ENCODE measurements around the gene ADGRG4. TPM values are rescaled to one million over a fixed set of nuclear protein-coding genes. Genes with fewer than 3 reads are reported as not detected.
"Not testable (repeated sequence)": the region's sequence is repeated elsewhere in the genome, so short reads cannot be mapped to it uniquely, and the experiment has no call there.

The ADGRG4 gene
- total RNA-seq: 1 to 10 TPM in 1 of 2 donors, under 1 TPM in 1; 0.32 to 1.5 TPM
- polyA plus RNA-seq: not detected
- long read RNA-seq, donor 1, partial matches to known transcripts: 1 of 1 reads
- long read RNA-seq, donor 1, other reads (novel, unspliced or antisense): 0 of 1 reads
- long read RNA-seq, donor 2, partial matches to known transcripts: 0 of 2 reads
- long read RNA-seq, donor 2, other reads (novel, unspliced or antisense): 2 of 2 reads

DNA sequence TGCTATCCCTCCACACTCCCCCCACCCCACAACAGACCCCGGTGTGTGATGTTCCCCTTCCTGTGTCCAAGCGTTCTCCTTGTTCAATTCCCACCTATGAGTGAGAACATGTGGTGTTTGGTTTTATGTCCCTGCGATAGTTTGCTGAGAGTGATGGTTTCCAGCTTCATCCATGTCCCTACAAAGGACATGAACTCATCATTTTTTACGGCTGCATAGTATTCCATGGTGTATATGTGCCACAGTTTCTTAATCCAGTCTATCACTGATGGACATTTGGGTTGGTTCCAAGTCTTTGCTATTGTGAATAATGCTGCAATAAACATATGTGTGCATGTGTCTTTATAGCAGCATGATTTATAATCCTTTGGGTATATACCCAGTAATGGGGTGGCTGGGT lies at the start of gene ADGRG4:
Gene ADGRG4 (plus strand): TSS at position 243 of the 400 bp plus-strand sequence. CDS start 7,815 bp downstream, outside the sequence.
- H3K4me1 ChIP-seq (ENCODE audit: control insufficient read depth in 1 of 2, insufficient read depth in 2 of 2, low read length in 2 of 2); H3K9me3 ChIP-seq (ENCODE audit: control insufficient read depth, low read length); H3K27ac ChIP-seq (ENCODE audit: low read depth in 1 of 2, low read length in 2 of 2); intact Hi-C loops (cut with DNase I); DNase-seq; ATAC-seq (ENCODE audit: low FRiP score); H3K4me3 ChIP-seq (ENCODE audit: low read length in 2 of 2); H3K36me3 ChIP-seq (ENCODE audit: control insufficient read depth in 1 of 2, insufficient read depth in 2 of 2, low read length in 1 of 2); H3K27me3 ChIP-seq (ENCODE audit: control insufficient read depth in 1 of 2, insufficient read depth in 2 of 2, low read length in 1 of 2): not testable (repeated sequence)
- WGBS, 2 donors: 90 to 93% methylated on average over 4 of the region's 4 CpGs

DNA sequence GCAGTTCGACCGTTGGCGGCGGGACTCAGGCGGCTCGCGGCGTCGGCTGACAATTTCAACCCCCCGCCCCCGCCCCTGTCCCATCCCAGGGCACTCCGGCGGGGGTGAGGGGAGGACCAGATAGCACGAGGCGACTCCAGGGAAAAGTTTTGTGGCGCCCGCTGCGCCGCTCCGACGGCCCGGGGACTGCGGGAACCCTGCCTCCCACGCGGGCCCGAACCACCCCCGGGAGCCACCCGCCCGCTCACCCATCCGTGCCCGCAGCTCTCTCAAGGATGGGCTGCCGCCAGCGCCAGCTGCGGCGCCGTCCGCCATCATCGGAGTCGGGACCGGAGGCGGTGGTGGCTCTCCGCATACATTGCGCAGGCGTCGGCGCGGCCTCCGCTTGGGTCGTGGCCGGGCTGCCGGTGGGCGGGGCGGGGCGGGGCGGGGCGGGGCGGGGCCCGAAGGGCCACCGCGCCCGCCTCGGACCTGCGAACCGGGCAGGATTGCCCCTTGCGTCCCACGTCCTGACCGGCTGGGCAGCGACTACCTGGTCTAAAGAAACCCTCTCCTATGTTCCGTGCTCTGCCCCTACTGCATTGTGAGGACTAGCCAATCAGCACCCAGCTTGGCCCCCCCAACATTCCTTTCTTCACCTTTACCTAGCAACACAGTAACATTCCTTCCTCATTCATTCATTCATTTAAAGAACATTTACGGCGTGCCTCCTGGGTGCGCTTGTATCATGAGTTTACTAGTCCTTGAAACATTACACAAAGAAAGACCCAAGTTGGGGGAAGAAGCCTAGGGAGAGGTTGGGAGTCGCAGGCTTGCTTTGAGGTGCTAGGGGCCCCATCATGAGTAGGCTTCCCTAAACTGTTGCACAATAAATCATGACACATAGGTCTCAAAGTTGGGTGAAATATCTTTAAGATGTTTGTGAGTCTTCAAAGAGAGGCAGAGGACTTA lies 49.4 kb upstream of the ADGRG4 start, which contains the start of gene MAP7D3:
Gene MAP7D3 (minus strand): TSS at position 360 of the 951 bp plus-strand sequence. CDS start 42 bp downstream, at position 318.
- intact Hi-C loops (cut with DNase I): loop anchor here in 1 of 2 donors (5.0 kb wide), 1 partner anchor 84 kb away; no protein-coding TSS in a partner anchor
- H3K4me3 ChIP-seq (ENCODE audit: low read length in 2 of 2): peak within 1 kb of the TSS; percentile 69 to 84
- DNase-seq (peak; percentile 70 to 88), ATAC-seq (ENCODE audit: low FRiP score) (peak; percentile 80)
- H3K4me1 ChIP-seq (ENCODE audit: control insufficient read depth in 1 of 2, insufficient read depth in 2 of 2, low read length in 2 of 2): no peaks in the 10 kb centered on the region
- no peaks in the 10 kb centered on the region for H3K27me3 ChIP-seq (ENCODE audit: control insufficient read depth in 1 of 2, insufficient read depth in 2 of 2, low read length in 1 of 2)
- no peaks in the 10 kb centered on the region for H3K9me3 ChIP-seq (ENCODE audit: control insufficient read depth, low read length)
- WGBS, 2 donors: 2 to 20% methylated on average over 44 to 73 of the region's 73 CpGs
- peak within 1 kb of the TSS; percentile 51 to 79 for H3K27ac ChIP-seq (ENCODE audit: low read depth in 1 of 2, low read length in 2 of 2)
- no peaks in the 10 kb centered on the region for H3K36me3 ChIP-seq (ENCODE audit: control insufficient read depth in 1 of 2, insufficient read depth in 2 of 2, low read length in 1 of 2)

GRCh38 chrX:136255541-136255940 lies 45.2 kb upstream of the ADGRG4 start:
- Histone ChIP-seq H3K4me3 (ENCODE audit: low read length in 2 of 2) (no peak overlapping the region), H3K27me3 (ENCODE audit: control insufficient read depth in 1 of 2, insufficient read depth in 2 of 2, low read length in 1 of 2) (no peaks in the 10 kb centered on the region), H3K36me3 (ENCODE audit: control insufficient read depth in 1 of 2, insufficient read depth in 2 of 2, low read length in 1 of 2) (no peaks in the 10 kb centered on the region), H3K4me1 (ENCODE audit: control insufficient read depth in 1 of 2, insufficient read depth in 2 of 2, low read length in 2 of 2) (no peaks in the 10 kb centered on the region), H3K27ac (ENCODE audit: low read depth in 1 of 2, low read length in 2 of 2) (peak overlapping the region; percentile 61 to 68), H3K9me3 (ENCODE audit: control insufficient read depth, low read length) (no peaks in the 10 kb centered on the region)
- WGBS, 2 donors: 9 to 23% methylated on average over 5 of the region's 5 CpGs
- intact Hi-C loops (cut with DNase I): loop anchor here in 1 of 2 donors (5.0 kb wide), 1 partner anchor 48 kb away; no protein-coding TSS in a partner anchor
- DNase-seq (no peak), ATAC-seq (ENCODE audit: low FRiP score) (peak; percentile 58)

DNA sequence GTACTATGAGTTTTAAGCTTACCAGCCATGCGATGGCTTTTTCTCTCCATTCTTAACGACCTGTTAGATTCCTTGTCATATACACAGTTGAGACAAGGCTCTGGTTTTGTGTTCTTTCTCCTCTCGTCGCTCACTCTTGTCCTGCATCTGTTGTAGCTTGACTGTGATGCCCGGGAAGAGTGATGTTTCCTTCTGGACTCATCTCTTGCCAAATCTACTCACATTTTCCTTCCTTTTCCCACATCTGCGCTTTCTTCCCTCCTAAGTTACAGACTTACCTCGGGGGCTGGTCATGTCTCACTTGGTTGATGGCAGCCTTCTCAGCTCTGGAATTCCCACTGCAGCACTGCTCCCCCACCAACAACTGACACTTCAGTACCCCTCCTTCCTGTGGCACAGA lies 44.7 kb upstream of the ADGRG4 start:
- Histone ChIP-seq H3K27me3 (ENCODE audit: control insufficient read depth in 1 of 2, insufficient read depth in 2 of 2, low read length in 1 of 2) (no peaks in the 10 kb centered on the region), H3K9me3 (ENCODE audit: control insufficient read depth, low read length) (no peaks in the 10 kb centered on the region), H3K4me1 (ENCODE audit: control insufficient read depth in 1 of 2, insufficient read depth in 2 of 2, low read length in 2 of 2) (no peaks in the 10 kb centered on the region), H3K4me3 (ENCODE audit: low read length in 2 of 2) (no peak overlapping the region), H3K27ac (ENCODE audit: low read depth in 1 of 2, low read length in 2 of 2) (peak overlapping the region; percentile 61 to 79), H3K36me3 (ENCODE audit: control insufficient read depth in 1 of 2, insufficient read depth in 2 of 2, low read length in 1 of 2) (no peaks in the 10 kb centered on the region)
- DNase-seq (no peak), ATAC-seq (ENCODE audit: low FRiP score) (peak; percentile 10)
- intact Hi-C loops (cut with DNase I): loop anchor here in 1 of 2 donors (5.0 kb wide), 1 partner anchor 49 kb away; no protein-coding TSS in a partner anchor
- 6 to 29% methylated on average over 7 of the region's 7 CpGs for WGBS, 2 donors

- H3K27ac ChIP-seq (ENCODE audit: low read depth in 1 of 2, low read length in 2 of 2): peak overlapping the region; percentile 72 to 77
- DNase-seq (no peak), ATAC-seq (ENCODE audit: low FRiP score) (no peak)
- H3K9me3 ChIP-seq (ENCODE audit: control insufficient read depth, low read length): no peaks in the 10 kb centered on the region
- intact Hi-C loops (cut with DNase I): loop anchor here in 1 of 2 donors (5.0 kb wide), 1 partner anchor 52 kb away; no protein-coding TSS in a partner anchor
- H3K36me3 ChIP-seq (ENCODE audit: control insufficient read depth in 1 of 2, insufficient read depth in 2 of 2, low read length in 1 of 2): no peaks in the 10 kb centered on the region
- H3K27me3 ChIP-seq (ENCODE audit: control insufficient read depth in 1 of 2, insufficient read depth in 2 of 2, low read length in 1 of 2): no peaks in the 10 kb centered on the region
- no peak overlapping the region for H3K4me3 ChIP-seq (ENCODE audit: low read length in 2 of 2)
- 32 to 35% methylated on average over 1 of the region's 1 CpG for WGBS, 2 donors
- H3K4me1 ChIP-seq (ENCODE audit: control insufficient read depth in 1 of 2, insufficient read depth in 2 of 2, low read length in 2 of 2): no peaks in the 10 kb centered on the region
Measured at GRCh38 chrX:136258951-136259350, 41.8 kb upstream of the ADGRG4 start.

DNA sequence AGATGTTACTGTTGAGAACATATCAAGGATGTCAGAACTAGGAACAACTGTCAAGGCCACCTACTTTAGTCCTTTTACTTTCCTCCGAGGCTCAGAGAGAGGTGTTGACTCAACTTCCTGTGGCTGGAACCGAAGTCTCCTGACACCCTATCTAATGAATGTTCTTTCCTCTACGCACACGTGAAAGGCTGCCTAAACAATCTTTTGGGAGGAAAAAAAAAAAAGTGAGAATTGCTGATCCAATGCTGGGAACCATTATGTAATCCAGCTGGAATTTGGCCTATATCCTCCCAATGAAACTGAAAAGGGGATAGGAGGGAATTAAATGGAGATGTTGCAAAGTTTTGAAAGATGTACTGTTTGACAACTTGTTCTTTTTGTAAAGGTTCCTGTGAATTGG lies 41.2 kb upstream of the ADGRG4 start:
- 2 to 9% methylated on average over 4 of the region's 4 CpGs for WGBS, 2 donors
- Histone ChIP-seq H3K27me3 (ENCODE audit: control insufficient read depth in 1 of 2, insufficient read depth in 2 of 2, low read length in 1 of 2) (no peaks in the 10 kb centered on the region), H3K9me3 (ENCODE audit: control insufficient read depth, low read length) (no peaks in the 10 kb centered on the region), H3K4me1 (ENCODE audit: control insufficient read depth in 1 of 2, insufficient read depth in 2 of 2, low read length in 2 of 2) (no peaks in the 10 kb centered on the region), H3K36me3 (ENCODE audit: control insufficient read depth in 1 of 2, insufficient read depth in 2 of 2, low read length in 1 of 2) (no peaks in the 10 kb centered on the region), H3K27ac (ENCODE audit: low read depth in 1 of 2, low read length in 2 of 2) (peak overlapping the region in 1 of 2 donors; percentile 96), H3K4me3 (ENCODE audit: low read length in 2 of 2) (no peak overlapping the region)
- DNase-seq (no peak), ATAC-seq (ENCODE audit: low FRiP score) (peak; percentile 45)
- intact Hi-C loops (cut with DNase I): loop anchor here in 1 of 2 donors (5.0 kb wide), 1 partner anchor 52 kb away; no protein-coding TSS in a partner anchor

GRCh38 chrX:136260776-136261175 lies 40.0 kb upstream of the ADGRG4 start:
- Histone ChIP-seq H3K27me3 (ENCODE audit: control insufficient read depth in 1 of 2, insufficient read depth in 2 of 2, low read length in 1 of 2) (no peaks in the 10 kb centered on the region), H3K36me3 (ENCODE audit: control insufficient read depth in 1 of 2, insufficient read depth in 2 of 2, low read length in 1 of 2) (no peaks in the 10 kb centered on the region), H3K27ac (ENCODE audit: low read depth in 1 of 2, low read length in 2 of 2) (peak overlapping the region; percentile 67 to 96), H3K4me3 (ENCODE audit: low read length in 2 of 2) (no peak overlapping the region), H3K9me3 (ENCODE audit: control insufficient read depth, low read length) (no peaks in the 10 kb centered on the region), H3K4me1 (ENCODE audit: control insufficient read depth in 1 of 2, insufficient read depth in 2 of 2, low read length in 2 of 2) (no peaks in the 10 kb centered on the region)
- intact Hi-C loops (cut with DNase I): loop anchor here in 1 of 2 donors (5.0 to 10.0 kb wide), 3 partner anchors 46 to 233 kb away; no protein-coding TSS in a partner anchor
- ATAC-seq (ENCODE audit: low FRiP score) (peak; percentile 36), DNase-seq (peak in 1 of 2 donors; percentile 62)

- no peak for ATAC-seq (ENCODE audit: low FRiP score)
- no peaks in the 10 kb centered on the region for H3K9me3 ChIP-seq (ENCODE audit: control insufficient read depth, low read length)
- H3K36me3 ChIP-seq (ENCODE audit: control insufficient read depth in 1 of 2, insufficient read depth in 2 of 2, low read length in 1 of 2): no peaks in the 10 kb centered on the region
- DNase-seq: no peak
- no peak overlapping the region for H3K4me3 ChIP-seq (ENCODE audit: low read length in 2 of 2)
- peak overlapping the region; percentile 67 to 86 for H3K27ac ChIP-seq (ENCODE audit: low read depth in 1 of 2, low read length in 2 of 2)
- no peaks in the 10 kb centered on the region for H3K27me3 ChIP-seq (ENCODE audit: control insufficient read depth in 1 of 2, insufficient read depth in 2 of 2, low read length in 1 of 2)
- intact Hi-C loops (cut with DNase I): loop anchor here in 1 of 2 donors (5.0 to 10.0 kb wide), 3 partner anchors 47 to 234 kb away; no protein-coding TSS in a partner anchor
- 76 to 83% methylated on average over 7 of the region's 7 CpGs for WGBS, 2 donors
- H3K4me1 ChIP-seq (ENCODE audit: control insufficient read depth in 1 of 2, insufficient read depth in 2 of 2, low read length in 2 of 2): no peaks in the 10 kb centered on the region
Measured at GRCh38 chrX:136261321-136261720, 39.4 kb upstream of the ADGRG4 start.
